Measurements from ENCODE around the gene SPA17.

DNA sequence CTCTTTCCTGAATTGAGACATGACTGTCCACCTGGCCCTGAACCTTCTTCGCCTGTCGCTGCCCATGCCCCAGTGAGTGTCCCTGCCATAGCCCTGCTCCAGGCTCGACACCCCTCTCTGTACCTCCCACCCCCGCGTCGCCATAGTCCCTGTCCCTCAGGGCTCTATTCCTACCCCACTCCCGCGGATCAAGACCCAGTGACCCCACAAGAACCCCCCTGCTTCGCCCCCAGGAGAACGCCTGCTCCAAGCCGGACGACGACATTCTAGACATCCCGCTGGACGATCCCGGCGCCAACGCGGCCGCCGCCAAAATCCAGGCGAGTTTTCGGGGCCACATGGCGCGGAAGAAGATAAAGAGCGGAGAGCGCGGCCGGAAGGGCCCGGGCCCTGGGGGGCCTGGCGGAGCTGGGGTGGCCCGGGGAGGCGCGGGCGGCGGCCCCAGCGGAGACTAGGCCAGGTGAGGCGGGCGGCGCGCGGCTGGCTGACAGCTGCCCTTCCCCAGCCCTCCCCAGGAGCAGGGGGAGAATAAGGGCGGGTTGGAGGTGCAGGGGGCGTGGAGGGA lies 71.6 kb downstream of the SPA17 start:
- no peak for TF ChIP-seq POLR2A (IDR thresholded peaks at IDR 0.05)
- TF ChIP-seq, protein P1, sequence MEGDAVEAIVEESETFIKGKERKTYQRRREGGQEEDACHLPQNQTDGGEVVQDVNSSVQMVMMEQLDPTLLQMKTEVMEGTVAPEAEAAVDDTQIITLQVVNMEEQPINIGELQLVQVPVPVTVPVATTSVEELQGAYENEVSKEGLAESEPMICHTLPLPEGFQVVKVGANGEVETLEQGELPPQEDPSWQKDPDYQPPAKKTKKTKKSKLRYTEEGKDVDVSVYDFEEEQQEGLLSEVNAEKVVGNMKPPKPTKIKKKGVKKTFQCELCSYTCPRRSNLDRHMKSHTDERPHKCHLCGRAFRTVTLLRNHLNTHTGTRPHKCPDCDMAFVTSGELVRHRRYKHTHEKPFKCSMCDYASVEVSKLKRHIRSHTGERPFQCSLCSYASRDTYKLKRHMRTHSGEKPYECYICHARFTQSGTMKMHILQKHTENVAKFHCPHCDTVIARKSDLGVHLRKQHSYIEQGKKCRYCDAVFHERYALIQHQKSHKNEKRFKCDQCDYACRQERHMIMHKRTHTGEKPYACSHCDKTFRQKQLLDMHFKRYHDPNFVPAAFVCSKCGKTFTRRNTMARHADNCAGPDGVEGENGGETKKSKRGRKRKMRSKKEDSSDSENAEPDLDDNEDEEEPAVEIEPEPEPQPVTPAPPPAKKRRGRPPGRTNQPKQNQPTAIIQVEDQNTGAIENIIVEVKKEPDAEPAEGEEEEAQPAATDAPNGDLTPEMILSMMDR (IDR thresholded peaks at IDR 0.05): no peak
- TF ChIP-seq EP300 (IDR thresholded peaks at IDR 0.05): no peak
- no peak for TF ChIP-seq POLR2AphosphoS5 (IDR thresholded peaks at IDR 0.05)
